H1 (cell line): Measurements from ENCODE around the gene CAMK1.
"Not testable (repeated sequence)": the region's sequence is repeated elsewhere in the genome, so short reads cannot be mapped to it uniquely, and the experiment has no call there.

Experiments used
- CEBPB ChIP-seq: IDR thresholded peaks from 2 replicates; pipeline ENCODE4 v1.6.1; 2012; ENCODE audit warnings: low read depth, low read length
- EP300 ChIP-seq, 2 experiments: IDR thresholded peaks; 1 replicate in 1 of 2; 2 replicates in 1 of 2; pipeline ENCODE4 v1.6.1; 2011 to 2012; ENCODE audit warnings: low read depth in 2 of 2, low read length in 2 of 2, mild to moderate bottlenecking in 2 of 2, borderline replicate concordance in 1 of 2, inconsistent platforms in 1 of 2, moderate library complexity in 1 of 2
- GABPA ChIP-seq: IDR thresholded peaks from 2 replicates; pipeline ENCODE4 v1.6.1; 2011; ENCODE audit warnings: mild to moderate bottlenecking, low read length, moderate library complexity, borderline replicate concordance; ENCODE audit not compliant: insufficient read depth
- POLR2A ChIP-seq, 2 experiments: IDR thresholded peaks; 1 replicate in 1 of 2; 2 replicates in 1 of 2; pipeline ENCODE4 v1.6.1; 2011; ENCODE audit warnings: low read depth in 2 of 2, low read length in 2 of 2, mild to moderate bottlenecking in 2 of 2; ENCODE audit errors: control extremely low read depth in 1 of 2
- RAD21 ChIP-seq, 2 experiments: IDR thresholded peaks in 1 of 2; conservative IDR thresholded peaks in 1 of 2; 2 replicates each; pipeline ENCODE4 v1.6.1; 2011; ENCODE audit warnings: low read depth in 2 of 2, low read length in 2 of 2, improper control_type of control experiment in 1 of 2, inconsistent platforms in 1 of 2, mild to moderate bottlenecking in 1 of 2, moderate library complexity in 1 of 2
- TAF1 ChIP-seq: IDR thresholded peaks from 2 replicates; pipeline ENCODE4 v1.6.1; 2011; ENCODE audit warnings: mild to moderate bottlenecking, low read depth, low read length
- ZNF274 ChIP-seq: IDR thresholded peaks from 2 replicates; pipeline ENCODE4 v1.7.0; 2012; ENCODE audit warnings: low read length, borderline replicate concordance; ENCODE audit errors: extremely low read depth
- TF ChIP-seq, protein P1 (sequence below), 3 experiments: IDR thresholded peaks; 1 replicate in 2 of 3; 2 replicates in 1 of 3; pipeline versions ENCODE4 v1.5.1 to v1.6.1; 2011; ENCODE audit warnings: low read length in 3 of 3, mild to moderate bottlenecking in 3 of 3, inconsistent platforms in 2 of 3, low read depth in 1 of 3, moderate library complexity in 1 of 3; ENCODE audit not compliant: insufficient read depth in 1 of 3; ENCODE audit errors: control extremely low read depth in 1 of 3
- TF ChIP-seq, protein P2 (sequence below): IDR thresholded peaks from 2 replicates; pipeline ENCODE4 v1.6.1; 2011; ENCODE audit warnings: low read length, improper control_type of control experiment

DNA sequence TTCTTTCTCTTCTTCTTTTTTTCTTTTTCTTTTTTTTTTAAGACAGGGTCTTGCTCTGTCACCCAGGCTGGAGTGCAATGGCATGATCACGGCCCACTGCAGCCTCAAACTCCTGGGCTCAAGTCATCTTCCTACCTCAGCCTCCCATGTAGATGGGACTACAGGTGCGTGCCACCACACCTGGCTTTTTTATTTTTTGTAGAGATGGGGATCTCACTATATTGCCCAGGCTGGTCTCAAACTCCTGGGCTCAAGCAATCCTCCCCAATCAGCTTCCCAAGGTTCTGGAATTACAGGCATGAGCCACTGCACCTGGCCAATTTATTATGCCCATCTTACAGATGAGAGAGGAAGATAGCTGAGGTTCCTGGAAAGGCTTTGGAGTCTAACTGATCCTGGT, 1.3 kb upstream of the CAMK1 start:
- TF ChIP-seq TAF1; GABPA; POLR2A (IDR thresholded peaks at IDR 0.05; ENCODE audit: control extremely low read depth in 1 of 2, low read depth in 2 of 2, low read length in 2 of 2); RAD21 (IDR thresholded peaks at IDR 0.05 in 1 of 2, conservative IDR thresholded peaks at IDR 0.05 in 1 of 2; ENCODE audit: low read depth in 2 of 2, low read length in 2 of 2); CEBPB; ZNF274; EP300 (IDR thresholded peaks at IDR 0.05; ENCODE audit: borderline replicate concordance in 1 of 2, low read depth in 2 of 2, low read length in 2 of 2): not testable (repeated sequence)
- TF ChIP-seq, protein P1, sequence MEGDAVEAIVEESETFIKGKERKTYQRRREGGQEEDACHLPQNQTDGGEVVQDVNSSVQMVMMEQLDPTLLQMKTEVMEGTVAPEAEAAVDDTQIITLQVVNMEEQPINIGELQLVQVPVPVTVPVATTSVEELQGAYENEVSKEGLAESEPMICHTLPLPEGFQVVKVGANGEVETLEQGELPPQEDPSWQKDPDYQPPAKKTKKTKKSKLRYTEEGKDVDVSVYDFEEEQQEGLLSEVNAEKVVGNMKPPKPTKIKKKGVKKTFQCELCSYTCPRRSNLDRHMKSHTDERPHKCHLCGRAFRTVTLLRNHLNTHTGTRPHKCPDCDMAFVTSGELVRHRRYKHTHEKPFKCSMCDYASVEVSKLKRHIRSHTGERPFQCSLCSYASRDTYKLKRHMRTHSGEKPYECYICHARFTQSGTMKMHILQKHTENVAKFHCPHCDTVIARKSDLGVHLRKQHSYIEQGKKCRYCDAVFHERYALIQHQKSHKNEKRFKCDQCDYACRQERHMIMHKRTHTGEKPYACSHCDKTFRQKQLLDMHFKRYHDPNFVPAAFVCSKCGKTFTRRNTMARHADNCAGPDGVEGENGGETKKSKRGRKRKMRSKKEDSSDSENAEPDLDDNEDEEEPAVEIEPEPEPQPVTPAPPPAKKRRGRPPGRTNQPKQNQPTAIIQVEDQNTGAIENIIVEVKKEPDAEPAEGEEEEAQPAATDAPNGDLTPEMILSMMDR (IDR thresholded peaks at IDR 0.05; ENCODE audit: control extremely low read depth in 1 of 3, insufficient read depth in 1 of 3, low read depth in 1 of 3, low read length in 3 of 3) = not testable (repeated sequence)
- TF ChIP-seq, protein P2, sequence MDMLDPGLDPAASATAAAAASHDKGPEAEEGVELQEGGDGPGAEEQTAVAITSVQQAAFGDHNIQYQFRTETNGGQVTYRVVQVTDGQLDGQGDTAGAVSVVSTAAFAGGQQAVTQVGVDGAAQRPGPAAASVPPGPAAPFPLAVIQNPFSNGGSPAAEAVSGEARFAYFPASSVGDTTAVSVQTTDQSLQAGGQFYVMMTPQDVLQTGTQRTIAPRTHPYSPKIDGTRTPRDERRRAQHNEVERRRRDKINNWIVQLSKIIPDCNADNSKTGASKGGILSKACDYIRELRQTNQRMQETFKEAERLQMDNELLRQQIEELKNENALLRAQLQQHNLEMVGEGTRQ = not testable (repeated sequence)
